ENCODE results near the gene ASPHD2. TPM values are rescaled to one million over a fixed set of nuclear protein-coding genes. Genes with fewer than 3 reads are reported as not detected.

ASPHD2 gene
- total and polyA plus RNA-seq, 7 experiments from 2014 or later: 1.5 to 18.1 (median 2.7) TPM

DNA sequence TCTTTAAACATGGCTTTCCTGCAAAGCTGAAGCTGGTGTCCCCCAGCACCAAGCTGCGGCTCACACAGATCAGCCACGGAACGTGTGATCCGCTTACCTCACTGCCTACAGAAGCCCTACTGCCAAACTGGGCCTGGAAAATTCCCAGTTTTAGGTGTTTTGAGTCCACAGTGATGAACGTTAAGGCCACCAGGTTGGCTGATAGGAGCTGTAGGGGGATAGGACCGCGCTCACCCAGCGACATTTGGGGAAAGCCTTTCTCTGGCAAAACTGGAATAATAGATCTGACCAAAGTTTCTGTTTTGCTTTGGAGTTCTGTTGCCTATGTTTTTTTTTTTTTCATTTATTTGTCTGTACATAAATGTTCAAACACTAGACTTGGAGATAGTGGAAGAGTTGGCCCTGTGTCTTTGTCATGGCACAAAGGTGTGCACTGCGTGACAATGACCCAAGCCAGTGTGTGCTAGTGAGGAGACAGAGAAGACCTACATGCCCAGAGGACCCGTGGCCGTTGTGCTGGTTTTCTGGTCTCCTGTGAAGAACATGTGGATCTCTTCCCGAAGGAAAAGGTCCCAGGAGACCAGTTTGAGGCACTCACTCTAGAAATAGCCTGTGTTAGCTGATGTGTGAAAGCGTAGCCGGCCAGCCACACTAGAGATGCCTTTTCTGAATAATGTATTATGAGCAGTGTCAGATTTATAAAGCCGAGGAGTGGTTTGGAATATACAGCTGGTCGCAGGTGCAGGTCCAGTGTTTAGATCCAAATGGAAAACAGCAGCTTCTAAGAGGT lies 15.0 kb downstream of the ASPHD2 start:
- intact Hi-C loops (cut with micrococcal nuclease): no loop called here
- Mint-ChIP-seq H3K36me3 (peaks cover 0 to 9% (median 3%) of the 10 kb centered on the region in 5 donors), H3K27ac (peak overlapping the region in 2 of 9 donors; percentile 20 to 22), H3K4me1 (peaks cover 0 to 11% (median 0%) of the 10 kb centered on the region in 7 donors), H3K9me3 (no peaks in the 10 kb centered on the region), H3K27me3 (no peaks in the 10 kb centered on the region), H3K4me3 (no peak overlapping the region)
- Histone ChIP-seq H3K4me3 (ENCODE audit: low read length) (no peak overlapping the region), H3K36me3 (ENCODE audit: control insufficient read depth in 2 of 3, insufficient read depth in 3 of 3, low read length in 3 of 3) (peaks cover 0 to 5% (median 0%) of the 10 kb centered on the region in 3 experiments), H3K4me1 (ENCODE audit: control insufficient read depth in 2 of 2, insufficient read depth in 2 of 2, low read length in 2 of 2) (no peaks in the 10 kb centered on the region), H3K27me3 (ENCODE audit: control insufficient read depth in 2 of 2, insufficient read depth in 2 of 2, low read length in 2 of 2) (no peaks in the 10 kb centered on the region), H3K27ac (ENCODE audit: low read depth, low read length) (no peak overlapping the region), H3K9me3 (ENCODE audit: control insufficient read depth in 2 of 3, low read length in 3 of 3) (no peaks in the 10 kb centered on the region)
- ChIA-PET CTCF (no interaction called here), POLR2A (interaction anchor here (0.6 kb wide), 1 partner anchor 60 kb away, joined by 3 read pairs; no protein-coding TSS in a partner anchor)
- DNase-seq (no peak), ATAC-seq (no peak)

DNA sequence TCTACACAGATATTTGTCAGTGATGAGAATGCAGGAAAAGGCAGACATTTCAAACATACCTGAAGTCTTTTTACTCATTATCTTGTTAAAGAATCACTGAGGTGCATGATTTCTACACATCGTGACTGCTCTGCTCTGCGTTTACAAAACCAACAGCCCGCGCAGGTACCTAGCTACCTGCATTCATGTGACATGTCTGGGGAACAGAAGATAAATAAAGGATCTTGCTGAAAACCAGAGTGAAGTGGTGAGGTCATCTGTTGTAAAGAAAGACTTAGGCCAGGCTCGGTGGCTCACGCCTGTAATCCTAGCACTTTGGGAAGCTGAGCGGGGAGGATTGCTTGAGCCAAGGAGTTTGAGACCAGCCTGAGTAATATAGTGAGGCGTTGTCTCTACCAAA lies 15.7 kb downstream of the ASPHD2 start:
- Mint-ChIP-seq H3K27me3 (no peaks in the 10 kb centered on the region), H3K36me3 (peaks cover 0 to 9% (median 3%) of the 10 kb centered on the region in 5 donors), H3K9me3 (no peaks in the 10 kb centered on the region), H3K4me1 (peaks cover 0 to 11% (median 0%) of the 10 kb centered on the region in 7 donors), H3K27ac (no peak overlapping the region), H3K4me3 (no peak overlapping the region)
- Histone ChIP-seq H3K27ac (ENCODE audit: low read depth, low read length) (no peak overlapping the region), H3K36me3 (ENCODE audit: control insufficient read depth in 2 of 3, insufficient read depth in 3 of 3, low read length in 3 of 3) (peaks cover 0 to 5% (median 0%) of the 10 kb centered on the region in 3 experiments), H3K4me3 (ENCODE audit: low read length) (no peak overlapping the region), H3K9me3 (ENCODE audit: control insufficient read depth in 2 of 3, low read length in 3 of 3) (no peaks in the 10 kb centered on the region), H3K4me1 (ENCODE audit: control insufficient read depth in 2 of 2, insufficient read depth in 2 of 2, low read length in 2 of 2) (no peaks in the 10 kb centered on the region), H3K27me3 (ENCODE audit: control insufficient read depth in 2 of 2, insufficient read depth in 2 of 2, low read length in 2 of 2) (no peaks in the 10 kb centered on the region)
- ATAC-seq (no peak), DNase-seq (no peak)
- ChIA-PET CTCF (no interaction called here), POLR2A (interaction anchor here (0.6 kb wide), 1 partner anchor 60 kb away, joined by 3 read pairs; no protein-coding TSS in a partner anchor)
- intact Hi-C loops (cut with micrococcal nuclease): no loop called here

DNA sequence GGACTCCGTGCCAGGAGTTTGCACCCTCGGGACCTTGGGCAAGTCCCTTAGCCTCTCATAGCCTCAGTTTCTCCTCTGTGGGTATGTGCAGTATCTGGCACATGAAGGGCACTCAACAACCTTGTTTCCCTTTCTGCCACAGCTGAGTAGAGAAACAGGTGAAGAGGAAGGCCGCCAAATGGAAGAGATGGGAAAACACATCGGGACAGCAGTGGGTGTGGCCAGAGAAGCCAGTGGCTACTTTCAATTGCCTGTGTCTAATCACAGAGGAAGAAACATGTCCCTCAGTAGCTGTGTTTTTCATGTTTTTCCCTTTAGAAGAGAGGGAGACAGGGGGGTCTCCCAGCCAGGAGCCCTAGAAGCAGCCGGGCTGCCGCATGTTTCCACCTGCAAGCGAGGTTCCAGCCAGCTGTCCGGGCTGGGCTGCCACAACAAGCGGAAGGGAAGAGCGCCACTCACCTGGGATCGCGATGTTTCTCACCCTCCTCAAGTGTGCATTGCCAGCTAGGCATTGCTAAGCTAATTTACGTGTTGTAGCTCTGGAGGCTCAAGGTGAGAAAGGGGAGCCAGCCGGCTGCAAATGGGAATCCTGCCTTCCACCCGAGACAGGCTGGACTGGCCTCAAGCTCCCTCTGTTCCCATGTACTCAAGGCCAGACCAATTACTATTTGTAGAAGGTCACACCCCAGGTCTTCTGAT lies 16.7 kb downstream of the ASPHD2 start:
- ChIA-PET CTCF (no interaction called here), POLR2A (no interaction called here)
- Histone ChIP-seq H3K36me3 (ENCODE audit: control insufficient read depth in 2 of 3, insufficient read depth in 3 of 3, low read length in 3 of 3) (peaks cover 0 to 12% (median 0%) of the 10 kb centered on the region in 3 experiments), H3K9me3 (ENCODE audit: control insufficient read depth in 2 of 3, low read length in 3 of 3) (no peaks in the 10 kb centered on the region), H3K27me3 (ENCODE audit: control insufficient read depth in 2 of 2, insufficient read depth in 2 of 2, low read length in 2 of 2) (no peaks in the 10 kb centered on the region), H3K4me1 (ENCODE audit: control insufficient read depth in 2 of 2, insufficient read depth in 2 of 2, low read length in 2 of 2) (no peaks in the 10 kb centered on the region), H3K4me3 (ENCODE audit: low read length) (no peak overlapping the region), H3K27ac (ENCODE audit: low read depth, low read length) (no peak overlapping the region)
- DNase-seq (no peak), ATAC-seq (no peak)
- Mint-ChIP-seq H3K36me3 (peaks cover 0 to 9% (median 3%) of the 10 kb centered on the region in 5 donors), H3K27ac (no peak overlapping the region), H3K9me3 (no peaks in the 10 kb centered on the region), H3K27me3 (no peaks in the 10 kb centered on the region), H3K4me3 (no peak overlapping the region), H3K4me1 (peaks cover 0 to 8% (median 0%) of the 10 kb centered on the region in 7 donors)
- intact Hi-C loops (cut with micrococcal nuclease): no loop called here

DNA sequence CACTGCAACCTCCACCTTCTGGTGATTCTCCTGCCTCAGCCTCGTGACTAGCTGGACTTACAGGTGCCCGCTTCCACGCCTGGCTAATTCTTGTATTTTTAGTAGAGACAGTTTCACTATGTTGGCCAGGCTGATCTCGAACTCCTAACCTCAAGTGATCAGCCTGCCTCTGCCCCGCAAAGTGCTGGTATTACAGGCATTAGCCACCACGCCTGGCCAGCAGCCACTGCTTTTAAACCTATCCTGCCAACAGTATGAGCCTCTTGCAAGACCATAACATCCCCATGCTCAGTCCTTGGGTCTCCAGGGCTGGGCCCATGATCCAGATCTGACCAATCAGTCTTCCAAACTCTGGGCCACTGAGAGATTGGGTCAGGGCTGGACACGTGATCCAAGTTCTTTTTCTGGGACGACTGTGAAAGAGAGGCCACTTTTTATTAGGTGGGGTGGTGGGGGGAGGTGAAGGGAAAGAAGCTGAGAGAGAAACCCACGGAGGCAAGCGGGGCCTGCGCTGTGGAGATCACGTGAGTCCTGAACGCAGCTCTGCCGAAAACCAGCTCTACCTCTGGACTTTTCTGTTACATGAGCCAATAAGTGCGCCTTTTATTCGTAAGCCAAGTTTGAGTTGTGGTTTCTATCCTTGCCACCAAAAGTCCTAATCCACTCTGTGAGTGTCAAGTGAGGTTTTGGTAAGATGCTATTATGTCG lies 17.9 kb downstream of the ASPHD2 start:
- H3K4me3 Mint-ChIP-seq: no peak overlapping the region
- Histone ChIP-seq H3K36me3 (ENCODE audit: control insufficient read depth in 2 of 3, insufficient read depth in 3 of 3, low read length in 3 of 3) (peaks cover 0 to 24% (median 0%) of the 10 kb centered on the region in 3 experiments), H3K9me3 (ENCODE audit: control insufficient read depth in 2 of 3, low read length in 3 of 3) (no peaks in the 10 kb centered on the region), H3K4me1 (ENCODE audit: control insufficient read depth in 2 of 2, insufficient read depth in 2 of 2, low read length in 2 of 2) (no peaks in the 10 kb centered on the region), H3K4me3 (ENCODE audit: low read length) (no peak overlapping the region), H3K27ac (ENCODE audit: low read depth, low read length) (no peak overlapping the region), H3K27me3 (ENCODE audit: control insufficient read depth in 2 of 2, insufficient read depth in 2 of 2, low read length in 2 of 2) (no peaks in the 10 kb centered on the region)
- H3K4me1 Mint-ChIP-seq: peaks cover 0 to 4% (median 0%) of the 10 kb centered on the region in 7 donors
- ChIA-PET POLR2A (no interaction called here), CTCF (no interaction called here)
- no peak overlapping the region for H3K27ac Mint-ChIP-seq
- no peaks in the 10 kb centered on the region for H3K27me3 Mint-ChIP-seq
- H3K36me3 Mint-ChIP-seq: peaks cover 0 to 17% (median 6%) of the 10 kb centered on the region in 5 donors
- ATAC-seq (no peak), DNase-seq (no peak)
- intact Hi-C loops (cut with micrococcal nuclease): no loop called here
- no peaks in the 10 kb centered on the region for H3K9me3 Mint-ChIP-seq

DNA sequence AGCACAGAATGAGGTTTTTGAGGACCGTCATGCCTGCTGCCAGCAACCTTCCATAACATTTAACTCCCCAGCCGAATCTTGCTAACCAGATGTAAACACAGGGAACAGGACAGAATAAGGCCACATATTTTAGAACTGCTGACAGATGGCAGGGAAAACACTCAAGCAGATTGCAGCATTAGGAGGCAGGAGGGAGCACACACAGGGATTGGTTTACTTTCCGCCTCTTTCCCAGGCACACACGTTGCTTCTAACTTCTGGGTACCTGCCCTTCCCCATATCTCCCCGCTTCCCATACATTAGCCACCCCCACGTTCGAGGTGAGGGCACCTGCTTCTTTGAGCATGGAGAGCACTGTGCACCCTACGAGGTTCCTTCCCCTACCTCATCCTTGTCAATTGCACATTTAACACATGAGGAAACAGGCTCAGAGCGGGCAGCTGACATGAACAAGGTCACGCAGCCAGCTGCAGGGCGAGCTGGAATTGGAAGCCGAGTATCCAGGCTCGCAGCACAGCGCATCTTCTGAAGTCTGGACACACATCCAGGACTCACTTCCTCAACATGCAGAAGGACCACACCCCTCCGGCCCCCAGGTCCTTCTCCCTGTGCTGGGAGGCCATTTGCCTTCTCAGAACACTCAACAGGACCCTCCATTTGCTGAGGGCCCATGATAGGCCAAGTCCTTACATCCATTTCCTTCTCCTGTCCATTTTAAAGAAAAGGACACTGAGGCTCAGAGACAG lies 18.7 kb downstream of the ASPHD2 start:
- DNase-seq (no peak), ATAC-seq (no peak)
- Mint-ChIP-seq H3K4me1 (no peaks in the 10 kb centered on the region), H3K27ac (peak overlapping the region in 2 of 9 donors; percentile 56 to 63), H3K4me3 (no peak overlapping the region), H3K27me3 (no peaks in the 10 kb centered on the region), H3K9me3 (no peaks in the 10 kb centered on the region), H3K36me3 (peaks cover 0 to 21% (median 7%) of the 10 kb centered on the region in 5 donors)
- CTCF ChIA-PET: no interaction called here
- Histone ChIP-seq H3K27me3 (ENCODE audit: control insufficient read depth in 2 of 2, insufficient read depth in 2 of 2, low read length in 2 of 2) (no peaks in the 10 kb centered on the region), H3K36me3 (ENCODE audit: control insufficient read depth in 2 of 3, insufficient read depth in 3 of 3, low read length in 3 of 3) (peaks cover 0 to 32% (median 0%) of the 10 kb centered on the region in 3 experiments), H3K4me1 (ENCODE audit: control insufficient read depth in 2 of 2, insufficient read depth in 2 of 2, low read length in 2 of 2) (no peaks in the 10 kb centered on the region), H3K27ac (ENCODE audit: low read depth, low read length) (no peak overlapping the region), H3K4me3 (ENCODE audit: low read length) (no peak overlapping the region), H3K9me3 (ENCODE audit: control insufficient read depth in 2 of 3, low read length in 3 of 3) (no peaks in the 10 kb centered on the region)
- POLR2A ChIA-PET: no interaction called here
- intact Hi-C loops (cut with micrococcal nuclease): no loop called here

DNA sequence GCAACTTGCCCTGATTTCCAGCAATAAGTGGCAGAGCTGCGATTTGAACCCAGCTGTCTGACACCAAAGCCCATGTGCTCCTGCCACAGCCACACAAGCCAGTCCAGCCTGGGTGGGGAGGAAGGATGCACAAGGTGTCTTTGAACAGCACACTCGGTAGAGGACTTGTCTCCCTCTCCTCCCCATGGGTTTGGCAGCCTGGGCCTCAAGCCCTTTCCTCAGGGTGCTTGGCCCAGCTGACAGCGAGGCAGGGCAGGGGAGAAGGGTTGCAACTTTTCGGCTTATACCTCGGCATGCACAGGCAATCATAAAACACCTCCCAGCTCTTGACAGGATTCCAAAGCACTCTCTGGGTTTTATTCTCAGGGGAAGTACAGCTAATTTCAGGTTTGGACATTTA lies 19.3 kb downstream of the ASPHD2 start:
- no peak overlapping the region for H3K27ac Mint-ChIP-seq
- H3K4me1 Mint-ChIP-seq: no peaks in the 10 kb centered on the region
- no peaks in the 10 kb centered on the region for H3K27me3 ChIP-seq (ENCODE audit: control insufficient read depth in 2 of 2, insufficient read depth in 2 of 2, low read length in 2 of 2)
- H3K9me3 ChIP-seq (ENCODE audit: control insufficient read depth in 2 of 3, low read length in 3 of 3): no peaks in the 10 kb centered on the region
- H3K4me1 ChIP-seq (ENCODE audit: control insufficient read depth in 2 of 2, insufficient read depth in 2 of 2, low read length in 2 of 2): no peaks in the 10 kb centered on the region
- H3K4me3 ChIP-seq (ENCODE audit: low read length): no peak overlapping the region
- ChIA-PET POLR2A (interaction anchor here (0.7 kb wide), 1 partner anchor 18 kb away, joined by 3 read pairs; no protein-coding TSS in a partner anchor), CTCF (interaction anchor here (0.8 kb wide), 1 partner anchor 18 kb away, joined by 3 read pairs; no protein-coding TSS in a partner anchor)
- peaks cover 0 to 38% (median 0%) of the 10 kb centered on the region in 3 experiments for H3K36me3 ChIP-seq (ENCODE audit: control insufficient read depth in 2 of 3, insufficient read depth in 3 of 3, low read length in 3 of 3)
- no peaks in the 10 kb centered on the region for H3K27me3 Mint-ChIP-seq
- H3K4me3 Mint-ChIP-seq: no peak overlapping the region
- H3K36me3 Mint-ChIP-seq: peaks cover 0 to 18% (median 7%) of the 10 kb centered on the region in 5 donors
- ATAC-seq (no peak), DNase-seq (no peak)
- no peaks in the 10 kb centered on the region for H3K9me3 Mint-ChIP-seq
- intact Hi-C loops (cut with micrococcal nuclease): no loop called here
- no peak overlapping the region for H3K27ac ChIP-seq (ENCODE audit: low read depth, low read length)

Measured in naive thymus-derived CD4-positive, alpha-beta T cell (primary cell).